KBM-7 (cell line): ENCODE measurements around the gene PTPRD.
"Not testable (repeated sequence)": the region's sequence is repeated elsewhere in the genome, so short reads cannot be mapped to it uniquely, and the experiment has no call there.

Source experiments
- DNase-seq: peaks from one replicate; pipeline ENCODE4 v3.0.0-alpha.2; 2015
- in situ Hi-C: fragments of 300-500 bp; cut with MboI; formaldehyde crosslinking; loops from 2 replicates; pipeline ENCODE4 v1.14.3; 2020; ENCODE audit warnings: low sequenced_read_pairs, low pct_unique_long_range_greater_than_20kb, mixed read lengths

PTPRD gene

DNA sequence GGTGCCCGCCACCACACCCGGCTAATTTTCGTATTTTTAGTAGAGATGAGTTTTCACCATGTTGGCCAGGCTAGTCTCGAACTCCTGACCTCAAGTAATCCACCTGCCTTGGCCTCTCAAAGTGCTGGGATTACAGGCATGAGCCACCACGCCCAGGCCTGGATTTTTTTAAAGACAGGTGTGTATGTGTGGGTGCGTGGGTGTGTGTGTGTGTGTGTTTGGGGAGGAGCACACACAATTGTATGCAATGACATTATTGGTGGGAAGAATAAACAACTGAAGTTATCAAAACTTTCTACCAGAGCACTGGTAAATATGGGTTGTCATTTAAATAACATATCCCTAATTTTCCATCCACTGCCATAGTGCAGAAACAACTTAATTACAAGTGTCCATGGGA is 1915.2 kb downstream of the PTPRD start:
- DNase-seq, in situ Hi-C loops: not testable (repeated sequence)

DNA sequence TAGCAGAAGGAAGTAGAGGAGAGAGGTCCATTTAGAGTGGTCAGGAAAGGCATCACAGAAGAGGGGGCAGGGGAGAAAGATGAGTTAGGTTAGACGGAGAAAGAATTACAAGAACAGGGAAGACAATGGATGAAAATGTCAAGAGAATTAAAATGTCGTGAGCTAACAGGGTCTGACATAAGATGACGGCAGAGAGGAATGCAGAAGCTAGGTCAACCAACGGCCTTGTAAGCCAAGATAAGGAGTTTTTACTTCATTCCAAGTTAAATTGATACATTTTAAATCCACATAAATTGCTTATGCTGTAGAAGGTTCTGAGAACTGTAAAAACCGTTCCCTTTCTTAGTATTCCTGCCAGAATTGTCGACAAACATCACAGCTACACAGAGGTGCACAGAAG is 1916.3 kb downstream of the PTPRD start:
- DNase-seq, result no peak
- in situ Hi-C loops, result no loop called here

DNA sequence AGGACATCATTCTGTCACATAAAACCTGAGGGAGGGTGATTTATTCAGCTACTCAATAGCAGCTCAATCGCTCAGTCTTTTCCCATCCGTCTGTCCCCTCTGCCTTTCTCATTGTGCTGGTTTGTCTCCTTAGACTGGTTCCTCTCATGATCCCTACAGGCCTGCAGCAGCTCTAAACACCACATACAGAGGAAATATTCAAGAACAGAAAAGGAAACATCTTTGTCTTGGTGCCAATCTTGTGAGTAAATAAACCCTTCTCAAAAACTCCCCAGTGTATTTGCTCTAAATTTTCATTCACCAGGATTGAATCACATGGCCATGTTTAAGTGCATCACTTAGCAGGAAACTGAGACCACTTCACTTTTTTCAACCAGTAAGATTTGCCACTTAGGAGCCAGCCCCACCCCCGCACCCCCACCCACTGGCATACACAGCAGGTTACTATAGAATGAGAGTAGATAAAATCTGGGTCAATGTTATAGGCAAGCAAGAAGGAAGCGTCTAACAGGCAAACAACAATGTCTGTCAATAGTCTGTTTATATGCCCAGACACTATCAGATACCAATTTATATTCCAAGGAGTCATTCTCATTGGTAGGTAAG is 1917.7 kb downstream of the PTPRD start:
- in situ Hi-C loops, result no loop called here
- no peak for DNase-seq

GRCh38 chr9:8693464-8693863 is 1919.3 kb downstream of the PTPRD start:
- DNase-seq, result no peak
- in situ Hi-C loops, result no loop called here

- in situ Hi-C loops, result no loop called here
- DNase-seq, result no peak
These were observed 1926.3 kb downstream of the PTPRD start for GRCh38 chr9:8686516-8686915.

DNA sequence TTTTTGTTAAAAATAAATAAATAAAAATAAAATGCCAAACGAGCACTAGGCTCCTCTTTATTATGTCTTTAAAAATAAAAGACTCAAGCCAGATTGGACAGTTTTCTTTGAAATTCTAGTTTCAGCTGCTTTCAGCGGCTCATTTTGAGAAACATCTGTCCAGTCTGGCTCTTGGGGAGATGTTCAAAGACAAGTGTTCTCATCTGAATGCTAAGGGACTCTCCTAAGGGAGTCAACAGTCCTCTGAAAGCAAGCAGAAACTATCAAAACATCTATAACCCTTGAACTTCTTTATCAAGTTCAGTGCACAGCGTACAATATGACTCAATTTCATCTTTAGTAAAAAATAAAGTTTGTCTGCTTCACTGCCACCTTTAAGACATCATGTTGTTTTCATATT is 1927.0 kb downstream of the PTPRD start:
- in situ Hi-C loops, result no loop called here

GRCh38 chr9:8684978-8685708 is 1927.7 kb downstream of the PTPRD start:
- in situ Hi-C loops, result no loop called here
- no peak for DNase-seq

More for the DNA sequence above, 1927.0 kb downstream of the PTPRD start:
- DNase-seq, result no peak

- in situ Hi-C loops, result no loop called here
- DNase-seq, result no peak
These were observed 1929.3 kb downstream of the PTPRD start for GRCh38 chr9:8683496-8683895.

- in situ Hi-C loops, result no loop called here
- DNase-seq, result no peak
These were observed 1932.1 kb downstream of the PTPRD start for GRCh38 chr9:8680658-8681057.

- no peak for DNase-seq
- in situ Hi-C loops, result no loop called here
These were observed 1932.6 kb downstream of the PTPRD start for GRCh38 chr9:8680157-8680556.

DNA sequence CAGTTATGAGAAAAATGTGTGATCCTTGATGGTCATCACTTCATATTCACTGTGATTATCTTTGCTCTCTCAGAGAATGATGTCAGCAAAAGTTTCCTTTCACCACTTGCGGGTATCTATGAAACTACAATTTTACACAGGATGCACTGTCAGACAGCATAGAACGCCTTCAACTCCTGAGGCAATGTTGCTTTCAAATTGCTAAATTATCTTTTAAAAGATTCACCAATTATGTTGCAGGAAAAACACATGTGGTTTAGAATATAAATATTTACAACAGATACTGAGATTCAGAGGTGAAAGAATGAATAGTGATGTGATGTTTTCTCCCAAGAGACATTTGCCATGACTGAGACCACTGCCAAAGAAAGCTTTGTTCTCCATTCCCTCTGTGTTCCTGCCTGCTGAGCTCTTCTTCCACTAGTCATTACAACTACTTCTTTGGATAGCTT is 1933.4 kb downstream of the PTPRD start:
- DNase-seq, result no peak
- in situ Hi-C loops, result no loop called here

DNA sequence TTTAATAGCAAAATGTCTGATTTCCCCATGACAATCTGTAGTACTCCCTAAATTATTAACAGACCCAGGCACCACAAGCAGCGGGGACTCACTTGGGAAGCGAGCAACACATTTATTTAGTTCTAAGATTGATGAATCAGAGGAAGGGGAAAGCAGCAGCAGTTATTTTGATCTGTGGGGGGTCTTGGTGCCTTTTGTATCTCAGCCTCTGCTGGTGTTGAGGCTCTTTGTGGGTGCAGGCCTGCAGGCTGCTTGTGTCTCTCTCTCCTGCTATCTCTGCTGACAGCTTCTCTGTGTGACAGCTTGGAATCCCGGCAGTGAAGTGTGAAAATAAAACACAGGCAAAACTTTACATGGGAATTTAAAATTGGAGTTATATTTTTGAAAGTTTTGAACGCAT is 1935.1 kb downstream of the PTPRD start:
- in situ Hi-C loops, result no loop called here
- DNase-seq, result no peak

DNA sequence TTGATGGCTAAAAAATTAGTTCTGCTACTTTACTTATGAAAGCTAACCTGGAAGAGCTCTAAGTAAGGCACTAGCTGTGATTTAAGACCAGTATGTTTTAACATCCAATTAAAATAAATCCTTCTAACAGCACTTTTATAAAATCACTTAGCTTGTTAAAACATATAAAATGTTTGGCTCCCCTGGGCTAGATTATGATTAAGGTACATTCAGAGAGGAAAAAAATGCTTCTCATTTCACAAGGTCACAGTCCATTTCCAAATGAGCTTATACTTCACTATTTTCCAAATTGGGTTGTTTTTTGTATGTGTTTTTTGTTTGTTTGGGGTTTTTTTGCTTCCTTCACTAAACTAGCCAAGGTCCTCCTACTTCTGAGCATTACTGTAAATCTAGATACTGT is 1938.3 kb downstream of the PTPRD start:
- DNase-seq, result no peak
- in situ Hi-C loops, result no loop called here

GRCh38 chr9:8673830-8674229 is 1939.0 kb downstream of the PTPRD start:
- DNase-seq, result no peak
- in situ Hi-C loops, result no loop called here

DNA sequence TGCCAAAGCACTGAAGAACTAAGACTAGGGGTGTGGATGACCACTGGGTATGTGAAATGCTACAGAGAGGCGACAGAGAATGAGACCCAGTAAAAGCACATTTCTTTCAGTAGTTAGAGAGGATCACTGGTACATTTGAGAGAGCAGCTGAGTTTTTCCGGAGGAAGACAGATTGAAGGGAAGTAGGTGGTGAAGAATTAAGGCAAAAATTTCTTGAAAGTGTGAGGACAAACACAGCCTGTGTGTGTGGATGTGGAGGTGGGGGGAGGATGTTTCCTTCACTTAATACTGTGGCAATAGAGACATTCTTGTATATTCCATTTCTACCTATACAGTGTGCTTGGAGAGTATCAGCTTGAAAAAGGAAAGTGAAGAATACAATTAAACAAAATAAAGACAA is 1942.1 kb downstream of the PTPRD start:
- in situ Hi-C loops, result no loop called here
- DNase-seq, result no peak

- in situ Hi-C loops, result no loop called here
- DNase-seq, result no peak
These were observed 1944.1 kb downstream of the PTPRD start for GRCh38 chr9:8668751-8669150.

- DNase-seq, result no peak
- in situ Hi-C loops, result no loop called here
These were observed 1944.6 kb downstream of the PTPRD start for GRCh38 chr9:8668231-8668630.

- in situ Hi-C loops, result no loop called here
- no peak for DNase-seq
These were observed 1946.7 kb downstream of the PTPRD start for GRCh38 chr9:8666060-8666459.

DNA sequence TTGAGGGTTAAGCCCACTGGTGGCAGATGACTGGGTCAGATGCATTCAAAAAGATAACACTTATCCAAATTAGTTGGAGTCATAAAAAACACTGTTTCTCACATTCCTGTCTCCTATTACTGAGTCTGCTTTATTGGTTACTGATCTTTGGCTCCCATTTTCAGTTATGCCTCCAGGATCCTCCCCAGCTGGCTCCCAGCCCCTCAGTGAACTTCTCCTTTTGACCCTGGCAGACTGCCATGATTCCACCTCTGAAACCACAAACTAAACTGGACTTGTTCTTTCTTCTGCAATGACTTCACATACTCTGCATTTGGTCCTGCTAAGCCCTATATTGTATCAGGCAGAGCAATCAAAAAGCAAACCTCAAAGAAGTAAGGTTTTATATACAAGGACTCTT is 1952.4 kb downstream of the PTPRD start:
- in situ Hi-C loops, result no loop called here
- peak; percentile 90 for DNase-seq

GRCh38 chr9:8659108-8659507 is 1953.7 kb downstream of the PTPRD start:
- in situ Hi-C loops, result no loop called here
- no peak for DNase-seq

- no peak for DNase-seq
- in situ Hi-C loops, result no loop called here
These were observed 1957.7 kb downstream of the PTPRD start for GRCh38 chr9:8655071-8655470.
